Raji (cell line): ENCODE results near the gene ZNF385A.

Source experiments
- POLR2A ChIP-seq: IDR thresholded peaks from 2 replicates; pipeline ENCODE4 v1.6.1; 2011; ENCODE audit warnings: low read depth, low read length, control low read depth; ENCODE audit not compliant: insufficient read depth

The ZNF385A gene

DNA sequence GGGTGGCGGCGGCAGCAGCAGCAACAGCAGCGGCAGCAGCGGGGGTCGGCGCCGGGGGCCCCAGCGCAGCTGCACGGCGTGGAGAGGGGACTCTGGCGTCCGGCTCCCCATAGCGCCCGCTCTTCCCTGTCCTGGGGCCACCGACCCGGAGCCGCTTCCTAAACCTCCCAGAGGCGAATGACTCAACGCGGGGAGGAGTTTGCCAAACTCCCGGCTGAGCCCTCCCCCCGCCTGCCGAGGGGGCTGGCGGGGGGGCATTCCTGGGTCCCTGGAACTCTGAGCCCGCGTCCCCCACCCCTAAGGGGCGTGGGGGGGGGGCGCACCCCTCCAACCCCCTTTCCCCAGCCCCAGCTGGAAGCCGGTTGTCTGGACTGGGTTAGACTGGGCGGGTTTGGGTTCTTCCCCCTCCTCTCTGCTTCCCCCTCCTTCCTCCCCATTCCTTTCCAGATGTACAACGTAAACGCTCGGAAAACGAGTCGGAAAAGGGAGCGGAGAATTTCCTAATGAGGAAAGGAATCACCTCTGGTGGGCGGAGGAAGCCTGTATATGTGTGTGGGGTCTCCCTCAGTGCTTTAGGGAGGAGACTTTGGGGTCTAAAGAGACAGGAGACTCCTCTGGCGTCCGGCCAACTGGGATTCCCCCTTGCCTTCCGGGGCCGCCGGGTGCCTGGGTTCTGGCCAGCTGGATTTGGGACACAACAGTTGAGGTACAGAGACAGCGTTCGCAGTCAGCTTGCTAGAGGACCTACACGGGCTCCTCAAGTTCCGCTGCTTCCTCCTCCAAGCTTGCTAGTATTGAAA lies 34.8 kb upstream of the ZNF385A start, which contains the start of gene ITGA5:
Gene ITGA5, minus strand, starts transcription at position 179 of the 800 bp plus-strand sequence. Its CDS starts 68 bp downstream, at position 111.
- TF ChIP-seq POLR2A = no peak

DNA sequence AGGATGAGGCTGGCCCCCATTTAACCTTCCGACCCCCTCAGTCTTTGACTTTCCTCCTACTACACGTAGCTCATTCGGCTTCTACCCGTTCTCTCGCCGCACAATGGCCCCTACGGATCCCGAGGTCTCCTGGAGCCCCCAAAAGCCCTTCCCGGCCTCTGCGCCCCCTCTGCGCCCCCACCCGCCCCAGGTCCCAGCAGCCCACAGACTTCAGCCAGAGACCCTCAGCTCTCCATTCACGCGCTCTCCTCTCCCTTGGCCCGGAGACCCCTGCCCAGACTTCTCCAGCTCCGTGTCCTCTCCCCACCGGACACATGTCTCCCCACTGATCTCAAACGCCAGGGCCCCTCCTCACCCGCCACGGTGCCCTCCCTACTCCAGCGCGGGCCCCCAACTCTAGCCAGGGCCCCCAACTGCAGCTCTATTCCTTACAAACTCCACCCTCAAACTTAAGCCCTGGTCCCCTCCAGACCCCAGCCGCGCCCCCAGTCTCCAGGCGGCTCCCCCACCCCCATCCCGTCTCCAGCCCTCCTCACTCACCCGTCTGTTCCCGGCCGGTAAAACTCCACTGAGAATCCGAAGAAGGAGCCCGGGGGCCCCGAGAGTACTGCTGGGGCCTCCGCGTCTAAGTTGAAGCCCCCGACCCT lies 34.0 kb upstream of the ZNF385A start:
- TF ChIP-seq POLR2A = no peak

DNA sequence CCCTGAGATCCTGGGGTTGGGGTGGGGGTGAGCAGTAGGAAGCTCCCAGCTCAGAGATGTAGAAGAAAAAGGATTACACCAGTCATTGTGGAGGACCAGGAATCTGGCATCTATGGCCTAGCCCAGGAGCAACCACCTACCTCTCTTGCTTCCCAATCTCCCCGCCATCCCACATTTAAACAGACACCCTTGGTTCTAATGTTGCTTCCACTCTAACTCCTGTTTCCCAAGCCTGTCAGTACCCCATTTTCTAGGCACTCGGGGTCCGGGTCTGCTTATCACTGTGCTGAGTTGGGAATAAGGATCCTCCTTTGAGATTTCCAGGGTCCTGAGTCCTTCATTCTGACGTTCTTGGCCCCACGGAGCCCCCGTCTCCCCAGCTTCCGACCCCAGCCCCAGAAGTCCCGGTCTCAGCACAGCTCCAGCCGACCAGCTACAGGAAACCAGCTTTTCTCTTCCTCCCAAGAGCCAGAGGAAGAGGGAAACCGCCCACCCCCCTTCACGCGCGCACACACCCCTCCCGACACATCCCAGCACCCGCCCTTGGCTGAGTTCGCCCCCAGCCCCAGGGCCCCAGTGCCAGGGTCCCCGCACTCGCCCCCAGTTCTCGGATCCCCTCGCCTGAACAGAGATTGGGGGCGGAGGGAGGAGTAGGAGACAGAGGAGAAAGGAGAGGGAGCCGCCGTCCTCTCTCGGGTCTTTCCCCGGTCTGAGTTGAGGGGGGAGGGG lies 33.3 kb upstream of the ZNF385A start:
- no peak for TF ChIP-seq POLR2A

DNA sequence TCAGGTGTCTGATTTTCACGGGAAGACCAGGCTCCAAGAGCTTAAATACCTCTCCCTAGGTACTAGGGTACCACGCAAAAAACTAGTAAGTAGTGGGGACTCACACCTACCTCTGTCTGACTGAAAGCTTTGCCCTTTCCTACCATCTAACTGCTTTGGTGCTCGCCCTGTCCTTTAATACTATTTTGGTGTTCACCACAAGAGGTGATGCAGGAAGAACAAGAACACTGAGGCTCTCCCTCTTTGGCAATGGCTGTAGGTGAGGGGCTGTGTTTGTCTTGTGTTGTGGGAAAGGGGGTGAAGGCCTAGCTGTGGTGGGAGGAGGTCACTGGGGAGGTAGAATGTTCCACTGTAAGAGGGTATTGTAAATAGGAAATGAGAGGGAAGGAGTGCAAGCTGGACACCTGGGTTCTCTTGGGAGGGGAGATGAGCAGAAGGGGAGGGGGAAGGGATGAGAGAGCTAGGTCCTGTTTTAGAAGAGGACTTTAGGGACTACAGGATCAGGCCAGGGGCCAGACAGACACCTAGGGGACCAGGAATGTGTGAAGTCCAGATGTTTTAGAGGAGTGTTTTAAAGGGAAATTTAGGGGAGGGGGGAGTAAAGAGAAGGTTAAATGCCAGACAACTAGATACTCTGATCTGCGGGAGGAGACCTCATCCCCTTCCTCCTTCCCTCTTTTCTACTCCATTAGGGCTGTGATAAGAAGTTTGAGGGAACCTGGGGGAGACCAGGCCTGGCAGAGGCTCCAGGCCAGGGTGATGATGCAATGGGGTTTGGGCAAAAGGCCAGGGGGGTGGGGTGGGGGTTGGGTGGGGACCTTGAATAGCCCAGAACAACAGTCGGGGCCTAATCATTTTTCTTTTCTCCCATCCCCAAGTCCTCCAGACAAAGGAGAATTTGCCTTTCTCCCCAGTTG lies 32.4 kb upstream of the ZNF385A start:
- TF ChIP-seq POLR2A = no peak

GRCh38 chr12:54415221-54415929 lies 30.8 kb upstream of the ZNF385A start:
- no peak for TF ChIP-seq POLR2A

- TF ChIP-seq POLR2A = no peak
Measured at GRCh38 chr12:54413284-54414190, 29.0 kb upstream of the ZNF385A start.

GRCh38 chr12:54412786-54413185 lies 28.3 kb upstream of the ZNF385A start:
- no peak for TF ChIP-seq POLR2A

GRCh38 chr12:54412348-54412747 lies 27.8 kb upstream of the ZNF385A start:
- no peak for TF ChIP-seq POLR2A

DNA sequence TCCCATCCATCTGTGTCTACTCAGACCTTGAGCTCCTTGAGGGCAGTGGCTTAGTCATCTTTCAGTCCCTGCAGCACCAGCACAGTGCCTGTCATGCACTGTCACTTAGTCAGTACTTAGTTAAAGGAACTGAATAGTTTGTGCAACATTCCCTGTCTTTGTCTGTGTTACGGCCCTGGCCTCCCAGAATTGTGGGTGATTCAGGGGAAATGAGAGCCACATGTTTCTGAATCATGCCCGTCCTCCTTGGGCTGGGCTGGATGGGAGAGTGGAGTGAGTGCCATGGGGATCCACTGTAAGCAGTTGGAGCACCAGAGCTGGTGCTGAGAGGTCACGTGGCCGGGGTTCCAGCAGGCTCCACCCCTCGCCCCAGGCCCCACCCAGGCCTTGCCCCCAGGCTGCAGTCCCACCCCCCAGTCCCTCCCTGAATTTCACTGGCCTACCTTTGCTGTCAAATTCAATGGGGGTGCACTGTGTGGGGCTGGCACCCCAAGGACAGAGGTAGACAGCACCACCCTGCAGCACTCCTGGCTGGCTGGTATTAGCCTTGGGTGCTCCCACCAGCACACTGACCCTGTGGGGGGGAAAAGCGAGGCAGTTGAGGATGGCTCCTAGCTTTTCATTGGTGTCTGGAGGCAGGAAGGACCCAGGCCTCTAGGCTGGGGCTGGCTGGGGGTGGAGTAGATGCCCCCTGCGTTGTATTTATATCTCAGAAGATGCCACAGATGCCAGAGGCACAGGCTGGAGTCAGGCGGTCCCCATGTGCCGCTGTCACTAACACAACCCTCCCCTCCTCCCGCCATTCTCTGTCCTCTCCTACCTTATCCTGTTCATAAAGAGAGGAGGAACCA lies 27.1 kb upstream of the ZNF385A start:
- no peak for TF ChIP-seq POLR2A

DNA sequence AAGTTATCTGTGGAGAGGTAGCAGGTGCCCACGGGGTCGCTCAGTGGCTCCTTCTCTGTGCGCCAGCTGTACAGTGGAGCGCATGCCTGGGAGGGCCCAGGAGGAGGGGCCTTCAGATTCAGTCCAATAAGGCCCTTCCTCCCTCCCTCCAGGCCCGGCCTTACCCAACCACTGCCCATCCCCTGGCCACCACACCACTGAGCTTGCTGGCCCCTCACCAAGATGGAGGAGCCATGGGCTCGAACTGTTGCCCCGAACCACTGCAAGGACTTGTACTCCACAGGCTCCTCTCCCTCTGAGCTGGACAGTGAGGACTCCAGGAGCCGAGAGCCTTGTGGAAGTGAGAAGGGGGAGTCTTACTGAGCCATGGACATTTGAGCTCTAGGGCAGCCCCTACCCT lies 24.7 kb upstream of the ZNF385A start:
- TF ChIP-seq POLR2A = no peak

GRCh38 chr12:54407183-54407905 lies 22.8 kb upstream of the ZNF385A start:
- no peak for TF ChIP-seq POLR2A

DNA sequence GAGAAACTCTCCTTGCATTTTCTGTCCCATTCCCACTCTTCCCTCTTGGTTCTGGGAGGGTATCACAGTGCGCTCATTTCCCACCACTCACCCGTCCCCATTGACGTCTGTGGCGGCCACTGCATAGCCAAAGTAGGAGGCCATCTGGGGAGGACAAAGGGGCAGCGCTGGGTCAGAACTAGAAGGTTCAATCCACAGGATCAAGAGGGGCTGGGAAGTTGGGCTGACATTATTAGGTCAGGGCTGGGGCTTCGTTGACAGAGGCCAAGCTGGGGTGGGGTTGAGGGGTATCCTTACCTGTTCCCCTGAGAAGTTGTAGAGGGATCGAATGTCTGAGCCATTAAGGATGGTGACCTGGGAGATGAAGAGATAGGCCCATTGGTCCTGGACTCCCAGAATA lies 21.0 kb upstream of the ZNF385A start:
- no peak for TF ChIP-seq POLR2A
